A549 (cell line): ENCODE data around the gene PAPSS2. TPM values are rescaled to one million over a fixed set of nuclear protein-coding genes. Genes with fewer than 3 reads are reported as not detected.
A peak's percentile ranks its signal among the peaks of the same experiment; 100 is the strongest.

ENCODE experiments used
- ATAC-seq, 2 experiments: fragments of 200-7000 bp in 1 of 2; fragments of >200 bp in 1 of 2; cut with Nextera tagmentation in 1 of 2; cut with Tn5 transposase in 1 of 2; 3 replicates each; pipeline versions ENCODE4 v1.8.0 to v1.9.1; 2018 to 2020; ENCODE audit warnings: mild to moderate bottlenecking in 1 of 2, moderate library complexity in 1 of 2
- CTCF ChIA-PET: fragments of 300-600 bp; sonication (Branson Sonifier 250); formaldehyde crosslinking; extraction: SDS; loops from one replicate; lab custom pipeline; 2021; ENCODE audit warnings: antibody characterized with exemption, inconsistent platforms; lab: Yijun Ruan, JAX
- POLR2A ChIA-PET: fragments of 350-600 bp; formaldehyde crosslinking; extraction: SDS; loops from one replicate; lab custom pipeline; 2021; ENCODE audit warnings: antibody characterized with exemption, inconsistent platforms; lab: Yijun Ruan, JAX
- DNase-seq, 2 experiments: peaks; one replicate each; pipeline versions ENCODE4 v3.0.0 to v3.0.0-alpha.2; 2011 to 2016; ENCODE audit warnings: low read depth in 1 of 2, low spot score in 1 of 2
- FAIRE-seq: peaks from 2 replicates; lab custom pipeline; 2011; peaks lifted over from hg19 to GRCh38; lab: Jason Lieb, UNC
- H3K27ac ChIP-seq, 2 experiments: fragments of >200 bp; sonication (Bioruptor Twin); formaldehyde crosslinking; 3 replicates each; pipeline ENCODE4 v1.5.1; 2016 to 2017
- H3K4me1 ChIP-seq: fragments of >200 bp; sonication (Bioruptor Twin); formaldehyde crosslinking; 3 replicates; pipeline ENCODE4 v1.6.1; 2016
- H3K4me2 ChIP-seq: fragments of >200 bp; sonication (Bioruptor Twin); formaldehyde crosslinking; 3 replicates; pipeline ENCODE4 v1.6.1; 2016
- H3K4me3 ChIP-seq: fragments of >200 bp; sonication (Bioruptor Twin); formaldehyde crosslinking; 3 replicates; pipeline ENCODE4 v1.5.1; 2016
- H3K9me3 ChIP-seq: fragments of >200 bp; sonication (Bioruptor Twin); formaldehyde crosslinking; 3 replicates; pipeline ENCODE4 v1.6.1; 2016
- CBX8 ChIP-seq: fragments of 200-600 bp; sonication (generic); IDR thresholded peaks from 2 replicates; pipeline ENCODE4 v1.6.1; 2016
- CHD4 ChIP-seq: fragments of 200-600 bp; sonication (generic); IDR thresholded peaks from 2 replicates; pipeline ENCODE4 v1.6.1; 2016; ENCODE audit warnings: antibody characterized with exemption, mild to moderate bottlenecking, borderline replicate concordance
- EP300 ChIP-seq, 2 experiments: fragments of >200 bp; sonication (Bioruptor Twin); formaldehyde crosslinking; IDR thresholded peaks; 2 replicates in 1 of 2; 3 replicates in 1 of 2; pipeline ENCODE4 v1.6.1; 2016 to 2017
- MYC ChIP-seq: IDR thresholded peaks from 2 replicates; pipeline ENCODE4 v1.6.1; 2012; ENCODE audit warnings: mild to moderate bottlenecking, inconsistent platforms, low read length, improper control_type of control experiment, borderline replicate concordance
- POLR2AphosphoS2 ChIP-seq: conservative IDR thresholded peaks from 2 replicates; pipeline ENCODE4 v1.6.1; 2012; ENCODE audit warnings: low read length, improper control_type of control experiment, inconsistent platforms
- RFX5 ChIP-seq: fragments of 450-650 bp; IDR thresholded peaks from 2 replicates; pipeline ENCODE4 v1.7.1; 2014; ENCODE audit warnings: antibody characterized with exemption, mild to moderate bottlenecking, moderate library complexity
- ZNF302 ChIP-seq: fragments of 250-450 bp; sonication (Bioruptor Pico); IDR thresholded peaks from 2 replicates; pipeline ENCODE4 v1.9.0; 2021; ENCODE audit warnings: inconsistent platforms, mild to moderate bottlenecking, moderate library complexity
- WGBS: methylation state at CpG from one replicate; pipeline ENCODE4 v1.1.6; 2017; ENCODE audit errors: missing lambda C conversion rate; 5-methylcytosine and 5-hydroxymethylcytosine counted together
- polyA plus RNA-seq, 4 experiments: library from polyadenylated mRNA; depleted of rRNA in 3 of 4; stranded (reverse); fragments of >200 nt; fragmentation: RNase III in 1 of 4; extraction: RNeasy Plus Mini Kit Qiagen cat#74134 plus additional on column Dnase treatment in 1 of 4; gene quantifications; 2 replicates in 3 of 4; 3 replicates in 1 of 4; pipeline ENCODE4 v1.2.3, GENCODE V29; 2011 to 2017
- TF ChIP-seq, protein P1 (sequence below): IDR thresholded peaks from 2 replicates; pipeline ENCODE4 v1.6.1; 2012; ENCODE audit warnings: low read depth, borderline replicate concordance
- TF ChIP-seq, protein P2 (sequence below): IDR thresholded peaks from 2 replicates; pipeline ENCODE4 v1.6.1; 2012
- TF ChIP-seq, protein P3 (sequence below): fragments of >200 bp; sonication (Bioruptor Twin); formaldehyde crosslinking; IDR thresholded peaks from 3 replicates; pipeline ENCODE4 v1.5.1; 2016
- TF ChIP-seq, protein P4 (sequence below): fragments of 200-600 bp; sonication (generic); IDR thresholded peaks from 2 replicates; pipeline ENCODE4 v1.6.1; 2016; ENCODE audit warnings: antibody characterized with exemption, mild to moderate bottlenecking, moderate library complexity

PAPSS2 gene
- polyA plus RNA-seq, 2 of the 4 experiments (the other 2 are of a cell fraction): 27.7 to 29.0 TPM

DNA sequence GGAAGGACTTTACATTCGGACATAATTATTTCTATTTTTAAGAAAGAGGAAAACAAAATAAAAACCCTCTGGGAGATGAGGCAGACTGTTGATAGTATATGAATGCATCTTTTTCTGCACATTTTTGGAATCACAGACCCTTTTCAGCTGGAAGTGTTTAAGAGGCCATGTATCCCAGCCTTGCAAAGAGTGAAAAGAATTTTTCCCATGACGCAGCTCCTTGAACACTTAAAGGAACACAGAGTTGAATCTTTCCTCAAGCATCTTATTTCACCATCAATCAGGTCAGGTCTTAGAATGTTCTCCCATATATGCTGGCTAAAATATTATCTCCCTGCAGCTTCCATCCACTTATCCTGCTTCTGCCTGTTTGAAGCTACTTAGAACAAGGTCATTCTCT is 45.9 kb upstream of the PAPSS2 start:
- Histone ChIP-seq H3K4me2 (no peak overlapping the region), H3K27ac (no peak overlapping the region), H3K4me1 (peaks cover 13% of the 10 kb centered on the region; the same call in 2 of the 3 replicates), H3K9me3 (no peaks in the 10 kb centered on the region), H3K4me3 (no peak overlapping the region)
- WGBS: 90% methylated on average over 2 of the region's 2 CpGs
- ATAC-seq: no peak
- FAIRE-seq: no peak
- no peak for TF ChIP-seq POLR2AphosphoS2
- TF ChIP-seq, protein P1, sequence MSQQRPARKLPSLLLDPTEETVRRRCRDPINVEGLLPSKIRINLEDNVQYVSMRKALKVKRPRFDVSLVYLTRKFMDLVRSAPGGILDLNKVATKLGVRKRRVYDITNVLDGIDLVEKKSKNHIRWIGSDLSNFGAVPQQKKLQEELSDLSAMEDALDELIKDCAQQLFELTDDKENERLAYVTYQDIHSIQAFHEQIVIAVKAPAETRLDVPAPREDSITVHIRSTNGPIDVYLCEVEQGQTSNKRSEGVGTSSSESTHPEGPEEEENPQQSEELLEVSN: no peak
- TF ChIP-seq CBX8: no peak
- TF ChIP-seq, protein P2, sequence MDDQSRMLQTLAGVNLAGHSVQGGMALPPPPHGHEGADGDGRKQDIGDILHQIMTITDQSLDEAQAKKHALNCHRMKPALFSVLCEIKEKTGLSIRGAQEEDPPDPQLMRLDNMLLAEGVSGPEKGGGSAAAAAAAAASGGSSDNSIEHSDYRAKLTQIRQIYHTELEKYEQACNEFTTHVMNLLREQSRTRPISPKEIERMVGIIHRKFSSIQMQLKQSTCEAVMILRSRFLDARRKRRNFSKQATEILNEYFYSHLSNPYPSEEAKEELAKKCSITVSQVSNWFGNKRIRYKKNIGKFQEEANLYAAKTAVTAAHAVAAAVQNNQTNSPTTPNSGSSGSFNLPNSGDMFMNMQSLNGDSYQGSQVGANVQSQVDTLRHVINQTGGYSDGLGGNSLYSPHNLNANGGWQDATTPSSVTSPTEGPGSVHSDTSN: no peak
- TF ChIP-seq CHD4: no peak
- POLR2A ChIA-PET: interaction anchor here (0.6 kb wide), 1 partner anchor 30 kb away, joined by 3 read pairs; no protein-coding TSS in a partner anchor
- DNase-seq: no peak
- CTCF ChIA-PET: no interaction called here

DNA sequence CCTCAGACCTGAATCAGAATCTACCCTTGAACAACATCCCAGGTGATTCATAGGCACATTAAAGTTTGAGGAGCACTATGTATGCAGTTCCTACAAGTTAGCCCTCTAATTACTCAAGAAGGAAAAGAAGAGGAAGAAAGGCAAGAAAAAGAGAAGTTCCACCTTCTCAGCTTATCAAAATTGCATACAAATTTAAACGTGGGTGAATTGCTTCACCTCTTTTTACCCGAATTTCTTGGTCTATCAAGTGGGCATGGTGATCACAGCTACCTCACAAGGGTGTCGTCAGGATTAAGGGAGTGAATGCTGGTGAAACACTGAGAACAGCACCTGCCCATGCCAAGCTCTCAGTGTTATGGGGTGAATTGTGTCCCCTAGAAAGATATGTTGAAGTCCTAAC is 43.8 kb upstream of the PAPSS2 start:
- Histone ChIP-seq H3K9me3 (no peaks in the 10 kb centered on the region), H3K4me2 (no peak overlapping the region), H3K27ac (no peak overlapping the region), H3K4me3 (no peak overlapping the region), H3K4me1 (peaks cover 23% of the 10 kb centered on the region)
- ChIA-PET CTCF (no interaction called here), POLR2A (no interaction called here)
- TF ChIP-seq RFX5: no peak
- no peak for TF ChIP-seq EP300 (IDR thresholded peaks at IDR 0.05)
- TF ChIP-seq, protein P2: no peak
- TF ChIP-seq, protein P1: no peak
- 29% methylated on average over 3 of the region's 3 CpGs for WGBS
- FAIRE-seq (no peak), DNase-seq (no peak), ATAC-seq (no peak)

DNA sequence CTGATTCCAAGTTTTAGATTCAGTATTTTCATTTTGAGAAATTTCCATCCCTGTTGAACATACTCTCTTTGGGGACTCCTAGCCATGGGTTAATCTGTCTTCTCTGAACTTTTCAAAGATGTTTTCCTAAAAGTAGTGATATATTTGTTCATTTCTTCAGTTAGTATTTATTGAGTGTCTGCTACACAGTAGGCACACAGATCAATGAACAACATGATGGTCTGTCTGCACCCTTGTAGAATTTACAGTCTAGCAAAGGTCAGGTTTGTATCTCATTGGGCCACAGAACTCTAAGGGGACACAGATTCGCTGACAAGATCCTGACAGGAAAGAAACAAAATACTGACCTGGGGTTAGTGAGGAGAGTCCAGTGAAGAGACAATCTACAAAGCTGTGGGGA is 42.2 kb upstream of the PAPSS2 start:
- 0 out of 3 replicates have a peak overlapping the region, but pooled peaks have one; percentile 63 for H3K4me2 ChIP-seq
- peaks cover 27% of the 10 kb centered on the region for H3K4me1 ChIP-seq
- ChIA-PET POLR2A (no interaction called here), CTCF (no interaction called here)
- FAIRE-seq (no peak), ATAC-seq (no peak), DNase-seq (no peak)
- H3K9me3 ChIP-seq: no peaks in the 10 kb centered on the region
- WGBS: 81% methylated on average over 1 of the region's 1 CpG
- peak overlapping the region; percentile 68 to 78 for H3K27ac ChIP-seq
- no peak overlapping the region for H3K4me3 ChIP-seq
- TF ChIP-seq ZNF302 (CRISPR knock-in tag) (no peak), MYC (no peak)
- TF ChIP-seq, protein P3, sequence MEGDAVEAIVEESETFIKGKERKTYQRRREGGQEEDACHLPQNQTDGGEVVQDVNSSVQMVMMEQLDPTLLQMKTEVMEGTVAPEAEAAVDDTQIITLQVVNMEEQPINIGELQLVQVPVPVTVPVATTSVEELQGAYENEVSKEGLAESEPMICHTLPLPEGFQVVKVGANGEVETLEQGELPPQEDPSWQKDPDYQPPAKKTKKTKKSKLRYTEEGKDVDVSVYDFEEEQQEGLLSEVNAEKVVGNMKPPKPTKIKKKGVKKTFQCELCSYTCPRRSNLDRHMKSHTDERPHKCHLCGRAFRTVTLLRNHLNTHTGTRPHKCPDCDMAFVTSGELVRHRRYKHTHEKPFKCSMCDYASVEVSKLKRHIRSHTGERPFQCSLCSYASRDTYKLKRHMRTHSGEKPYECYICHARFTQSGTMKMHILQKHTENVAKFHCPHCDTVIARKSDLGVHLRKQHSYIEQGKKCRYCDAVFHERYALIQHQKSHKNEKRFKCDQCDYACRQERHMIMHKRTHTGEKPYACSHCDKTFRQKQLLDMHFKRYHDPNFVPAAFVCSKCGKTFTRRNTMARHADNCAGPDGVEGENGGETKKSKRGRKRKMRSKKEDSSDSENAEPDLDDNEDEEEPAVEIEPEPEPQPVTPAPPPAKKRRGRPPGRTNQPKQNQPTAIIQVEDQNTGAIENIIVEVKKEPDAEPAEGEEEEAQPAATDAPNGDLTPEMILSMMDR: no peak
- TF ChIP-seq, protein P4, sequence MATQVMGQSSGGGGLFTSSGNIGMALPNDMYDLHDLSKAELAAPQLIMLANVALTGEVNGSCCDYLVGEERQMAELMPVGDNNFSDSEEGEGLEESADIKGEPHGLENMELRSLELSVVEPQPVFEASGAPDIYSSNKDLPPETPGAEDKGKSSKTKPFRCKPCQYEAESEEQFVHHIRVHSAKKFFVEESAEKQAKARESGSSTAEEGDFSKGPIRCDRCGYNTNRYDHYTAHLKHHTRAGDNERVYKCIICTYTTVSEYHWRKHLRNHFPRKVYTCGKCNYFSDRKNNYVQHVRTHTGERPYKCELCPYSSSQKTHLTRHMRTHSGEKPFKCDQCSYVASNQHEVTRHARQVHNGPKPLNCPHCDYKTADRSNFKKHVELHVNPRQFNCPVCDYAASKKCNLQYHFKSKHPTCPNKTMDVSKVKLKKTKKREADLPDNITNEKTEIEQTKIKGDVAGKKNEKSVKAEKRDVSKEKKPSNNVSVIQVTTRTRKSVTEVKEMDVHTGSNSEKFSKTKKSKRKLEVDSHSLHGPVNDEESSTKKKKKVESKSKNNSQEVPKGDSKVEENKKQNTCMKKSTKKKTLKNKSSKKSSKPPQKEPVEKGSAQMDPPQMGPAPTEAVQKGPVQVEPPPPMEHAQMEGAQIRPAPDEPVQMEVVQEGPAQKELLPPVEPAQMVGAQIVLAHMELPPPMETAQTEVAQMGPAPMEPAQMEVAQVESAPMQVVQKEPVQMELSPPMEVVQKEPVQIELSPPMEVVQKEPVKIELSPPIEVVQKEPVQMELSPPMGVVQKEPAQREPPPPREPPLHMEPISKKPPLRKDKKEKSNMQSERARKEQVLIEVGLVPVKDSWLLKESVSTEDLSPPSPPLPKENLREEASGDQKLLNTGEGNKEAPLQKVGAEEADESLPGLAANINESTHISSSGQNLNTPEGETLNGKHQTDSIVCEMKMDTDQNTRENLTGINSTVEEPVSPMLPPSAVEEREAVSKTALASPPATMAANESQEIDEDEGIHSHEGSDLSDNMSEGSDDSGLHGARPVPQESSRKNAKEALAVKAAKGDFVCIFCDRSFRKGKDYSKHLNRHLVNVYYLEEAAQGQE: no peak
